Hematopoietic multipotent progenitor cell treated with erythropoietin and hydrocortisone succinate and interleukin-3 and kit ligand, for 15 days (in vitro differentiated cells): ENCODE results near the gene UNC5A.

Experiments
- DNase-seq: peaks from one replicate; pipeline ENCODE4 v3.0.0-alpha.2; 2015; ENCODE audit warnings: low spot score

UNC5A gene

GRCh38 chr5:176880366-176881020 lies 70.1 kb downstream of the UNC5A start:
- DNase-seq: no peak

- no peak for DNase-seq
Measured at GRCh38 chr5:176881021-176881749, 70.8 kb downstream of the UNC5A start.

GRCh38 chr5:176881816-176882566 lies 71.6 kb downstream of the UNC5A start:
- DNase-seq: no peak

DNA sequence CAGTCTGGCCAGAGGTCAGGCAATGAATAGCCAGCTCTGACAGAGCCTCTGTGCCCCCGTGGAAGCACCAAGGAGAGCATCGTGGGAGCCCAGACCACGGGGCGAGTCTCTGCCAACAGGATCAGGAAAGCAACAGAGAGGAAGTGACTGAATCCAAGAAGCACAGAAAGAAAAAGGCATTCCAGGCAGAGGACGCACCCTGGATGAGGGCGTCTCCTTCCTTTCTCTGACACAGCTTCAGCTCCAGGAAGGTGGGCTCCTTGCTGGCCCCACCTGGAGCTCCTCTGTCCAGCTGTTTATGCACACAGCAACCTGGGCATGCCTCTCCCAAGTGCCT lies 72.2 kb downstream of the UNC5A start:
- DNase-seq: no peak

DNA sequence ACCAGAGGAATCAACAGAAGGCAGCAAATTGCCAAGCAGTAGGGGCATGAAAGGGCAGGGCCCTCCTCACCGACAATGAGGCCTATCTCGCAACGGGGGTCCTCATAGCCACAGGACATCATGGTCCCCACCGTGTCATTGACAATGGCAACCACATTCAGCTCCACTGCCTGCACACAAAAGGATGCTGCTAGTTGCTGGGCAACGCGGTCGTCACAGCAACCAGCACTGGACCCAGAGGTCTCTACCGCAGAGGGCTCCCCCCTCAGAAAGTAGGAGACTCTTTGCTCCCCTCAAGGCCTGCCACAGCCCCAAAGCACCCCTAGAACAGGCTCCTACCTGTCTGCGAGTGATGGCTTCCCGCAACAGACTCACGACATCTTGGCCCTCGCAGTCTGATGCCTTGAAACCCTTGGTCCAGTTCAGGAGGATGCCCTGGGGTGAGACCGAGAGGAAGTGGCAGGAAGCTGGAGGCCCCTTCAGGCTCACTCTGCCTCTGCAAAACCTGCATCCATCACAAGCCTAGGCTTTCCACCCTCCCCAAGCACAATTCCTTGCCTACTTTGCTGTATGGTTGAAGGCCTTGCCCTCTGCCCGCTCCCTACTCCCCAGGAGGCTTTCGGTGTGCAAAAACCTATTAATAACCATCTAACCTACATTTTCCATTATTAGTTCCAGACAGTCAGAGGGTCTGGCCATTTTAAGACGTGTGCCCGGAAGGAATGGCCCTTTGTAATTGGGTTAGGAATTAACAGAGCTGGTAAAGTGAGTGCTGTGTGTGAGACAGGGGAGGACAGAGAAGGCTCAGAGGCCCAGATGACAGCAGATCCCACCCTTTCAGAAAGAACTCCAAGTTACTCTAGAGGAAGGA lies 73.6 kb downstream of the UNC5A start:
- DNase-seq: no peak

GRCh38 chr5:176884571-176884890 lies 74.2 kb downstream of the UNC5A start:
- no peak for DNase-seq

DNA sequence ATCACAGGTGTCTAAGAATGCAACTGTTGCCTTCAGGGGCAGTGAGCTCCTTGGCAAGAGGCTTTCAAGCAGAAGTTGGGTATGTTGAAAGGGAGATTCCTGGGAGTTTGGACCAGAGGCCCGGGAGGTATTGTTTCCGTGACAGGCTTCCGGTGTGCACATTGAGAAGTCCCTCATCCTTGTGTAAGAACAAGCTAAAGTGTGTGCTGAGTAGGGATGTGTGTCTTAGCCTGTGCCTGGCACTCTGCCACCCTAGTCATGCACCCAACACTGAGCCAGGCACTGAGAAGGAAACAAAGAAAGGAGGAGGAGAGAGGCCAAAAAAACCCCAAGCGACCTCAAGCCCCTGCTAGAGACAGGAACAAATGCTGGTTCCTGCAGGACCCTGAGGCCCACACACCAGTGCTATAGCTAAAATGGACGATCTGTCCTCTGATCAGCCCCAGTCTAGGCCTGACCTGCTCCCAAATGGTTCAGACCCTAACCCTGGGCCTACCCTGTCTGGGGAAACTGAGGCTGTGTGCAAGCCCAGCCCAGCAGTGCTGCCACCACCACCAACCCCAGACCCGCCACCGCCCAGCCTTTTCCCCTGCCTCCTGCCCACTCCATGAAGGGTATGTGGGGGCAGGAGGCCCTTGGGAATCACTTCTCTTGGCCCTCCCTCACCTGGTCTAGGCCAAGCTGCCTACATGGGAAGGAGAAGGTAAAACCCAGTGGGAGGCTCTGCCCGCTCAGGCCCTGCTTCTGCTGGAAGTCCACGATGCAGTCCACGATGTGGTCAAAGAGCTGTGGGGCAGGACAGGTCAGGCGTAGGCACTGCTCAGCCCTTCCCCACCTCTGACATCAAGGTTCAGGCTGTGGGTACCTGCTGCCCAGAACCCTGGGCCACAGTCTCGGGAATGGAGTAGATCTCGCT lies 76.2 kb downstream of the UNC5A start:
- DNase-seq: no peak

GRCh38 chr5:176887252-176887849 lies 77.0 kb downstream of the UNC5A start:
- DNase-seq: no peak

DNA sequence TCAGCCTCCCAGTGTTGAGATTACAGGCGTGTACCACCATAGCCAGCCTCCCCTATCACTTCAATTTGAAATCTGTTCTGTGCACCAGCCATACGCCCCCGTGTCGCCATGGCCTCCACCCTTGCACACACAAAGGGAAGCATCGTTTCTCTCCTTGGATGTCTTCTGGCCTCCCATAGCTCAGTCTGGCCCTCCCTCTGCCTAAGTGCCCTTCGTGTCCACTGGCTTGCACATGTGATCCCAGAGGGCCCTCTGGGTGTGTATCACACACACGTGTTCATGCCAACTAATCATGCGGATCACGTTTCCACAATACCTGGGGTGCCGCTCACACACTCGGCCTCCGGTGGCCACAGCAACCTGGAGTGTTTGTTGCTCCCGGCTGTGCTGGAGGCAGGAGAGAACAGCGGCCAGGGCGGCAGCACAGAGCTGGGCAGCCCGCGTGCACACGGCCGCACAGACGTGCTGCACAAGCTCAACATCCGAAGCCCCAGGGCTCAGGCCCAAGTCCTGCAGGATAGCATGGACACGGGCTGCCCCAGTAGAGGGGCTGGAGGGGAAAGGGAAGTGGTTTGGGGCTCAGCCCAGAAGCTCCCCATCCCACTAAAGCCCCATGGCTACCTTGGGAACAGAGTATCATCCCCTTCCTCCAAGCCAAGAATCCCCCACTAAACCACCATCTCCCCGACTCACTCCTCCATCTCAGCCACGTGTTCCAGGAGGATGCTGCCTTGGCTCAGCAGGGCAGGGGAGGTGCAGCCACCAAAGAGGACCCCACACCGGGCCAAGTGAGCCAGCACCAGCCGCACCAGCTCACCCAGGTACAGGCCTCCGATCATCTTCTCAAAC lies 77.9 kb downstream of the UNC5A start:
- DNase-seq: no peak

DNA sequence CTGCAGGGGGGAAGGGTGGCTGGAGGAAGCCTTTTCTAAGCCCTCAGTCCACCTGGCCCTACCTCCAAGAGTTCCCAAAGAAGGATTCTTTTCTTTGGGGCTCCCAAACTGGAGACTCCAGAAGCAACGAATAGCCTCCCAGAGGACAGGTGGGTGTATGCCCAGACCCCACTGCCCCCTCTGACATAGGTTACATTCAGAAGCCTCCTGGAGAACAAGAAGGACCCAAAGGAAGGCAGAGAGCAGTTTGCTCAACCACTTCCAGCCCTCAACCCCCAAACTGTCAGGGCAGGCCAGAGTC lies 78.5 kb downstream of the UNC5A start:
- DNase-seq: no peak

- DNase-seq: no peak
Measured at GRCh38 chr5:176889321-176890280, 79.2 kb downstream of the UNC5A start.

DNA sequence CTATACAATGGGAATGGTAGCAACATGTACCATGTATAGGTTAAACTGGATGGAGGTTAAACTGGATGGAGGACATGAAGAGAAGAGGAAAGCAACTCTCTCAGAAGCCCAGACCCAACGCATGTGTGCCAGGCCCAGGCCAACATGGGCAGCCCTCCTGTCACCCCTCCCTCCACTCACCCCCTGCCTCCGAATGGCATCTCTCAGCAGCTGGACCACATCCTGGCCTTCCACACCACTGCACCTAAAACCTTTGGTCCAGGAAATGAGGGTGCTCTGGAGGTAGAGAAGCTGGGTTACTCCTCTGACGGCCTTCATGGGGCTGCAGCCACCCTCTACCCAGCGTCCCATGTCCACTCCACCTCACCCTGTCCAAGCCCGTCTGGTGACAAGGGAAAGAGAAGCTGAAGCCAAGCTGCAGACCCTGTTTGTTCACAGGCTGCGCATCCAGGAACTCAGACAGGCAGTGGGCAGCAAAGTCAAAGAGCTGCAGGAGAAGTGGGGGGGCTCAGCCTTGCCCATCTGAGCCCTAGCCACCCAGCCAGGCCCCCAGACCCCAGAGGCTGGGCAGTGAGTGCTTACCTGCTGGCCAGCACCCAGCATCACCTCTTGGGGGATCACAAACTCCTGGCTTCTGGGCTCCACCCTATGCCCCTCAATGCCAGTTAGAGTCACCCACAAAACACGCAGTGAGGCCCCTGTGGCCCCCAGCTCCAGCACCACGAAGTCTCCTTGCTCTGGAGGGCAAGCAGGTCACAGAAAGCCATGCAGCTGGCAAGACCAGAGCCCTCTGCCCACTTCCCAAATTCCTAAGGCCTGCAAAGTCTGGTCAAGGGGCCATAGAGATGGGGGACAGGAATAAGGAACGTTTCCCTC lies 80.3 kb downstream of the UNC5A start:
- DNase-seq: no peak

DNA sequence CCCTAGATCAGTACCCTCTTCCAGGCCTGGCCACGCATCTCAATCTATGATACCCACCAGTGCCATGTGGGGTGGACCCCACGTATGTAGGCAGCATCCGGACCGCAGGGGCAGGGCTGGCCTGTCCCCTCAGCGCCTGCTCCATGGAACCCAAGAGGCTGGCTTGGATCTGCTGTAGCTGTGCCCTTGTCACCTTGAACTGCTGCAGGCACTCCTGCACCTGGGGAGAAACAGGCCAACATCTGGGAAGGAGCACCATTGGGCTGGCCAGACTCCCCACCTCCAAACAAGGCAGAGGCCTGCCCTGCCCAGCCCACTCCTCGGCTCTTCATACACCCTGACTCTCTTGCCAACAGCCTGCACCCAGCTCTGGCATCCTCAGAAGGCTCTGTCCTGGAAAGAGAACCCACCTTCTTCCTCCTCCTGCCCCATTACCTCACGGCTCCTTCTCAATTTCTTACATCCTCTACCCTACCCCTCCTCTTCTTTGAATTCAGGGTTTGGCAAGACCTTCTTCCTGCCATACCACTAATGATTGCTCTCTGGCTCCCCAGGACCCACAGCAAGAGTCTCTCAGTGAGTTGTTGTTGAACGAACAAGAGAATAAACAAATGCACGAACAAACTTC lies 81.1 kb downstream of the UNC5A start:
- DNase-seq: no peak

DNA sequence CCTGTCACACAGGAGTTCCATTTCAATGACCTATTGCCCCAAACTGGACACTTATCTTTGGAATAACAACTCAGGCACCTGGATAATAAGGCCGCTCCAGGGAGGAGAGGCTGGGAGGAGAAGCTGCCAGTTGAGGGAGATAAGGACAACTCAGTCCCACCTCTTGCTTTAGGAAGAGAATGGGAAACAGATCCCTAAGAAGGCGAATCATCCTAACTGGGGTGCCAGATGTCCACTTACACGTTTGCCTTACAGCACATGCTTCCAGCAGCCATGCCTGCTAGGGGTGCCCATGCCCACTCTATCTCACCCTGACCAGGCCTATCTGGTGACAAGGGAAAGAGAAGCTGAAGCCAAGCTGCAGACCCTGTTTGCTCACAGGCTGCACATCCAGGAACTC lies 82.3 kb downstream of the UNC5A start:
- DNase-seq: no peak

DNA sequence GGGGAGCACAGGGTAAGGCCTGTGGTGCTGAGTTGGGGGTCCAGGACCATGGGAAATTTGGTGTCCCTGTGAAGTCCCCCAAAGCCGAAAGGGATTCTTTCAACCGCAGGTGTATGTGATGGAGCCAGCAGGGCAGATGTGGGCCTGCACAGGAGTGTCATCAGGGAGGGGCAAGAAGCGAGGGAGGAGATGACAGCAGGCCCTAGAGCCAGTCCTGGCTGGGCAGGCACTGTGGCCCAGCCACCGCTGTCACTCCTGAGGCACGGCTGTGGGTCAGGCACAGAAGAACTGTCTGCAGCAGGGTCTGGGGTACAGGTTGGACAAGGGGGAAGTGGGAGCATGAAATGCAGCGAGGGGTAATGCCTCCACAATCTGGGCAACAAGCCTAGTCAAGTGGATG lies 83.9 kb downstream of the UNC5A start:
- no peak for DNase-seq

DNA sequence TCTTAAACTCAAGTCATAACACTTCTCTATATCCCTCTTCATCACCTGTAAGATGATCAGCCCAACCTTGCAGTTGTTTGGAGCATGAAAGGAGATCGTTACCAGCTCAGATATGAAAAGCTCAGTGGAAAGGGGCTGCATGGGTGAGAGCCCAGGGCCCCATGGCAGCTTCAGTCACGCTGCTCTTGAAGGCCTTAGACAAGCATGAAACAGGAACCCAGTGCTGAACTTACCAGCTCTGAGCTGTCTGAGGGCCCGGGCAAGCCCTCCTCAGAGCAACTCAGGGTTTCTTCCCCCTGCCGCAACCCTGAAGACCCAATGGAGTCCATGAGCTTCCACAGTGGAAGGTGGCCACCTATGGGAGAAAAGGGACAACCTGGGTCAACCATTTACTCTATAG lies 85.5 kb downstream of the UNC5A start:
- no peak for DNase-seq

GRCh38 chr5:176897263-176897662 lies 86.9 kb downstream of the UNC5A start:
- DNase-seq: no peak
